ENCODE data around the gene FXYD5.

The FXYD5 gene

DNA sequence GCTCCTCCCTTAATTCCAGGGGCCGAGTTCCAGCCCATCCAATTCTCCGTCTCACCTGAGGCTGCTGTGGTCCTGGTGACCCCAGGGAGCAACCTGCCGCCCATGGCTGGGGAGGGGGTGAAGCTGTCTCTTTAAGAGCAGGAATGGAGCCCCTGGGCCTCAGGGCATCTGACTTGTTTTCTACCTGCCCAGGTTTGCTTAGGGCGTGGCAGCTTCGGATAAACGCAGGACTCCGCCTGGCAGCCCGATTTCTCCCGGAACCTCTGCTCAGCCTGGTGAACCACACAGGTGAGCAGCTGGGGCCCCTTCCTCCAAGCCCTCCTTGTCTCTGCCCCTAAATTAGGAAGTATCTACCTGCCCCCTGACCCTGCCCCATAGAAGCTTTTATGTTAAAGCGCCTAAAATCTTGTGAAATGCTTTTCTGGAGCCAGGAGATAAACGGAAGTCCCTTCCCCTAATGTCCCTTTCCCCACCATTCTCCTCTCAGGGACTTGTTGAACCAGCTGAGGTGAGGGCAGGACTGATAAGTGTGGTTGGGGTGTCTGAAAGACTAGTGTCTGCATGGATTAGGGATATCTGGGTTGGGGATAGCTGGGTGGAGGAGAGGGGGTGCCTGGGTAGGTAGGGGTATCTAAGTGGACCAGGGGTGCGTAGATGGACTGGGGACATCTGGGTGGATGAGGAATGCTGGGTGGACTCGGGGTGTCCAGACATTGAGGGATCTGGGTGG, 38.3 kb upstream of the FXYD5 start:
- H3K4me3 ChIP-seq (ENCODE audit: low read depth, low read length) = no peak overlapping the region
- DNase-seq (ENCODE audit: low read depth) = no peak
- in situ Hi-C loops (cut with HindIII; ENCODE audit: low sequenced_read_pairs) = no loop called here
- TF ChIP-seq, protein P1, sequence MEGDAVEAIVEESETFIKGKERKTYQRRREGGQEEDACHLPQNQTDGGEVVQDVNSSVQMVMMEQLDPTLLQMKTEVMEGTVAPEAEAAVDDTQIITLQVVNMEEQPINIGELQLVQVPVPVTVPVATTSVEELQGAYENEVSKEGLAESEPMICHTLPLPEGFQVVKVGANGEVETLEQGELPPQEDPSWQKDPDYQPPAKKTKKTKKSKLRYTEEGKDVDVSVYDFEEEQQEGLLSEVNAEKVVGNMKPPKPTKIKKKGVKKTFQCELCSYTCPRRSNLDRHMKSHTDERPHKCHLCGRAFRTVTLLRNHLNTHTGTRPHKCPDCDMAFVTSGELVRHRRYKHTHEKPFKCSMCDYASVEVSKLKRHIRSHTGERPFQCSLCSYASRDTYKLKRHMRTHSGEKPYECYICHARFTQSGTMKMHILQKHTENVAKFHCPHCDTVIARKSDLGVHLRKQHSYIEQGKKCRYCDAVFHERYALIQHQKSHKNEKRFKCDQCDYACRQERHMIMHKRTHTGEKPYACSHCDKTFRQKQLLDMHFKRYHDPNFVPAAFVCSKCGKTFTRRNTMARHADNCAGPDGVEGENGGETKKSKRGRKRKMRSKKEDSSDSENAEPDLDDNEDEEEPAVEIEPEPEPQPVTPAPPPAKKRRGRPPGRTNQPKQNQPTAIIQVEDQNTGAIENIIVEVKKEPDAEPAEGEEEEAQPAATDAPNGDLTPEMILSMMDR (IDR thresholded peaks at IDR 0.05; ENCODE audit: low read depth, low read length, missing control alignments) = no peak

DNA sequence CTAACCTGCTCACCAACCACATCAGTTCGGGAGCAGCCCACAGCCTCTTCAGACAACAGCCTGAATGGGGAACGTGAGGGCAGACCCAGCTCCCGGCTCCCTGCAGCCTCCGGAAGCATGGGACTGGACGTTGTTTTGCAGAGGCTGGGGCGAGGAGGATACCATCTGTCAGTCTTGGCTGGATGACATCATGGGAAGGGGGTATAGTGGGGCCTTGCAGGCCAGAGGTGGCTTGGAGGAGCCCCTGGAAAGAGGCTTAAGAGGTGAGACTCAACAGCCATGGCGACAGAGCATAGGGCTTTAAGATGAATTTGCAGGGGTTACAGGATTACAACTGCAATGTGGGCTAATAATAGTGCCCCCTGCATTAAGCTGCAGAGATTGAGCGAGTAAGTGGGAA, 37.4 kb upstream of the FXYD5 start:
- DNase-seq (ENCODE audit: low read depth) = no peak
- TF ChIP-seq, protein P1 (IDR thresholded peaks at IDR 0.05; ENCODE audit: low read depth, low read length, missing control alignments) = no peak
- in situ Hi-C loops (cut with HindIII; ENCODE audit: low sequenced_read_pairs) = no loop called here
- no peak overlapping the region for H3K4me3 ChIP-seq (ENCODE audit: low read depth, low read length)

DNA sequence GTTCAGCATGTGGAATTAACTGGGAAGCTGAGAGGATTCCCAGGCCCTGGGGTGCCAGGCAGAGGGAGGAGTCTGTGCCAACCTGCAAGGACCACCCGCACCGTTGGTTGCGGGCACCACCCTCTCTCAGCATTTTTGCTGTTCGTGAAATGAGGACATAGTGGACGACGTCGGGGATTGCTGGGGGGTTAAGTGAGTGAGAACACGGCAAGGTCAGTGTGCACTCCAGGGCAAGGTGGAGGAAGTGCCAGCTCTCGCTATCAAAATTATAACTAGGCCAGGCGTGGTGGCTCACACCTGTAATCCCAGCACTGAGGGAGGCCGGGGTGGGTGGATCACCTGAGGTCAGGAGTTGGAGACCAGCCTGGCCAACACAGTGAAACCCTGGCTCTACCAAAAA, 36.7 kb upstream of the FXYD5 start:
- TF ChIP-seq, protein P1 (IDR thresholded peaks at IDR 0.05; ENCODE audit: low read depth, low read length, missing control alignments) = no peak

DNA sequence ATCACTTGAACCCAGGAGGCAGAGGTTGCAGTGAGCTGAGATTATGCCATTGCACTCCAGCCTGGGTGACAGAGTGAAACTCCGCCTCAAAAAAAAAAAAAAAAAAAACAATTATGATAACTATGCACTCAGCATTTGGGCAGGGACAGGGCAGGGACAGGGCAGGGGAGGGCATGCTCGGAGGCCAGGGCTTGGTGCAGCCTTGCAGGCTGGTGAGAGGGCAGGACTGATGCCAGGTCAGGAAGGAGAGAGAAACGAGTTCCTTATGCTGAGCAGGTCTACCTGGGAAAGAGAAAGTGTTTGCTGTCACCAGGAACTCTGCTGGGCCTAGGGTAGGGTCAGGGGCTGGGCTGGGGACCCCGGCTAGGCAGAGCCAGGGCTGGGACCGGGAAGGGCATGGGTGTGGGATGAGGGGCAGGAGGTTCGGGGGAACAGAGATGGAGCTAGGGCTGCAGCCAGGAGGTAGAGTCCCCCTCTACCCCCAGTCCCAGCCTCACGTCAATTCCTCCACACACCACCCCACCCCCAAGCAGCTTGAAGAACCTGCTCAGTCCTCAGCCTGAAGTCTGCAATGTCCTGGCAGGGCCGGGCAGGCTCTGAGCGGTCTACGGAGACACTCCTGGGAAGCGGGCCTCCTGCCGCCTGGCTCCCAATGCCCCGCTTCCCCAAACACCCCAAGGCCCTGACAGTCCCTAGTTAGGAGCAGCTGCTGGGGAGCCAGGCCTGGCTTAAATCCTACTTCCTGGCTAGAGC, 36.1 kb upstream of the FXYD5 start:
- DNase-seq (ENCODE audit: low read depth) = no peak
- in situ Hi-C loops (cut with HindIII; ENCODE audit: low sequenced_read_pairs) = no loop called here
- TF ChIP-seq, protein P1 (IDR thresholded peaks at IDR 0.05; ENCODE audit: low read depth, low read length, missing control alignments) = no peak
- no peak overlapping the region for H3K4me3 ChIP-seq (ENCODE audit: low read depth, low read length)

More for the DNA sequence above, 36.7 kb upstream of the FXYD5 start:
- in situ Hi-C loops (cut with HindIII; ENCODE audit: low sequenced_read_pairs) = no loop called here
- DNase-seq (ENCODE audit: low read depth) = no peak
- no peak overlapping the region for H3K4me3 ChIP-seq (ENCODE audit: low read depth, low read length)

DNA sequence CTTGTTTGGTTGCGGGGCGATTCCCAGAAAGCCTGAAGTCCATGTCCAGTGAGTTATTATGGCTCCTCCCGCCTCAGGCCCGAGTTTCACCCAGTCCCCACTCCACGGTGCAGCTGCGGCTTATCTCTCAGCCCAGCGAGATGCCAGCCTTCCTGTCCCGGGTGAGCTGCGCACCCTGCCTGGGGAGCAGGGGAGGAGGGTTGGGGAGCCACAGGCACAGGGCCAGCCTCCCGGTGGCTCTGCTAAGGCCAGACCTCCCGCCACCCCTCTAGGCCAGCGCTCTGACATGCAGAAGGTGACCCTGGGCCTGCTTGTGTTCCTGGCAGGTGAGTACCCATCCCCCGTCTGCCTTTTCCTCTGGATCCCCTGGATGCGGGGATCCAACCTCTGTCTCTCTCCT, 35.4 kb upstream of the FXYD5 start:
- no peak overlapping the region for H3K4me3 ChIP-seq (ENCODE audit: low read depth, low read length)
- DNase-seq (ENCODE audit: low read depth) = no peak
- TF ChIP-seq, protein P1 (IDR thresholded peaks at IDR 0.05; ENCODE audit: low read depth, low read length, missing control alignments) = no peak
- in situ Hi-C loops (cut with HindIII; ENCODE audit: low sequenced_read_pairs) = no loop called here

DNA sequence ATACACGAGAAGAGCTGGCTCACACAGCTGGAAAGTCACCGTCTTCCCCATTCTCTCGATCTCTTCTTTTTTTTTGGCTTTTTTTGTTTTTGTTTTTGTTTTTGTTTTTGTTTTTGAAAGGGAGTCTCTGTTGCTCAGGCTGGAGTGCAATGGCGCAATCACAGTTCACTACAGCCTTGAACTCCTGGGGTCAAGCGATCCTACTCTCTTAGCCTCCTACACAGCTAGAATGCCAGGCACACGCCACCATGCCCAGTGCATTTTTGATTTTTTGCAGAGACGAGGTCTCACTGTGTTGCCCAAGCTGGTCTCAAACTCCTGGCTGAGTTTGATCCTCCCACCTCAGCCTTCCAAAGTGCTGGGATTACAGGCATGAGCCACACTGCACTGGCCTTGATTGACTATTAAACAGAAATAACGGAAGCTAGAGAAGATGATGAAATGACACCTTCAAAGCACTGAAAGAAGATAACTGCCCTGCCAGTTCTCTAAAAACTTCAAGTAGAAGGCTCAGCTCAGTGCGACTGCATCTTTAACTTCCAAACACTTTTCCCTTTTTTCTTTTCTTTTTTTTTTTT, 34.9 kb upstream of the FXYD5 start:
- in situ Hi-C loops (cut with HindIII; ENCODE audit: low sequenced_read_pairs) = no loop called here
- TF ChIP-seq, protein P1 (IDR thresholded peaks at IDR 0.05; ENCODE audit: low read depth, low read length, missing control alignments) = no peak
- no peak overlapping the region for H3K4me3 ChIP-seq (ENCODE audit: low read depth, low read length)
- DNase-seq (ENCODE audit: low read depth) = no peak

All from astrocyte of the cerebellum (primary cell).